ENCODE results near the gene C10orf95. TPM values are rescaled to one million over a fixed set of nuclear protein-coding genes. Genes with fewer than 3 reads are reported as not detected.
"Not testable (repeated sequence)": the region's sequence is repeated elsewhere in the genome, so short reads cannot be mapped to it uniquely, and the experiment has no call there.

The C10orf95 gene
- total RNA-seq, 1 donor from 2014 or later: 3.1 TPM

GRCh38 chr10:102457591-102458150, 6.3 kb upstream of the C10orf95 start:
- DNase-seq (no peak), ATAC-seq (no peak)
- Histone ChIP-seq H3K36me3 (no peaks in the 10 kb centered on the region), H3K27me3 (no peaks in the 10 kb centered on the region), H3K27ac (no peak overlapping the region), H3K9me3 (no peaks in the 10 kb centered on the region), H3K4me1 (peaks cover 37% of the 10 kb centered on the region), H3K4me3 (no peak overlapping the region)
- TF ChIP-seq CTCF (IDR thresholded peaks at IDR 0.05): no peak
- intact Hi-C loops (cut with DNase I): no loop called here

- Histone ChIP-seq H3K4me1 (peaks cover 41% of the 10 kb centered on the region), H3K27me3 (no peaks in the 10 kb centered on the region), H3K4me3 (no peak overlapping the region), H3K9me3 (no peaks in the 10 kb centered on the region), H3K36me3 (no peaks in the 10 kb centered on the region), H3K27ac (peak overlapping the region; percentile 83)
- peak; percentile 75 for ATAC-seq
- intact Hi-C loops (cut with DNase I): no loop called here
- TF ChIP-seq CTCF (IDR thresholded peaks at IDR 0.05): no peak
- DNase-seq: no peak
Observed at GRCh38 chr10:102455893-102456471, 4.6 kb upstream of the C10orf95 start.

GRCh38 chr10:102454662-102455487, 3.5 kb upstream of the C10orf95 start:
- H3K27me3 ChIP-seq; intact Hi-C loops (cut with DNase I); H3K4me3 ChIP-seq; ATAC-seq; DNase-seq; H3K36me3 ChIP-seq; H3K9me3 ChIP-seq: not testable (repeated sequence)
- Histone ChIP-seq H3K27ac (peak overlapping the region; percentile 83), H3K4me1 (peaks cover 41% of the 10 kb centered on the region)

GRCh38 chr10:102453502-102453901, 2.2 kb upstream of the C10orf95 start:
- Histone ChIP-seq H3K9me3 (no peaks in the 10 kb centered on the region), H3K27ac (peak overlapping the region; percentile 83), H3K4me1 (peaks cover 41% of the 10 kb centered on the region), H3K27me3 (no peaks in the 10 kb centered on the region), H3K4me3 (no peak overlapping the region), H3K36me3 (no peaks in the 10 kb centered on the region)
- intact Hi-C loops (cut with DNase I): no loop called here
- ATAC-seq (no peak), DNase-seq (no peak)
- TF ChIP-seq CTCF (IDR thresholded peaks at IDR 0.05): no peak

- peak overlapping the region; percentile 83 for H3K27ac ChIP-seq
Observed at GRCh38 chr10:102452672-102453340, 1.5 kb upstream of the C10orf95 start.

More at GRCh38 chr10:102452672-102453340, 1.5 kb upstream of the C10orf95 start:
- H3K4me1 ChIP-seq: peaks cover 41% of the 10 kb centered on the region
- no peaks in the 10 kb centered on the region for H3K36me3 ChIP-seq
- ATAC-seq: peak; percentile 37
- TF ChIP-seq CTCF (IDR thresholded peaks at IDR 0.05): no peak
- H3K27me3 ChIP-seq: no peaks in the 10 kb centered on the region
- no peaks in the 10 kb centered on the region for H3K9me3 ChIP-seq
- no peak overlapping the region for H3K4me3 ChIP-seq
- DNase-seq: no peak
- intact Hi-C loops (cut with DNase I): no loop called here
